H1 (cell line): Measurements from ENCODE around the gene PTPRR. TPM values are rescaled to one million over a fixed set of nuclear protein-coding genes. Genes with fewer than 3 reads are reported as not detected.

Source experiments
- CTCF ChIA-PET: fragments of 300-600 bp; sonication (Branson Sonifier 250); formaldehyde crosslinking; loops from one replicate; lab custom pipeline; 2021; ENCODE audit not compliant: partially characterized antibody; lab: Charles Lee
- POLR2A ChIA-PET: fragments of 300-600 bp; sonication (Branson Sonifier 250); formaldehyde crosslinking; loops from one replicate; lab custom pipeline; 2021; ENCODE audit warnings: inconsistent platforms; ENCODE audit not compliant: partially characterized antibody; lab: Charles Lee
- DNase-seq, 2 experiments: peaks; one replicate each; pipeline versions ENCODE4 v3.0.0 to v3.0.0-alpha.2; 2010 to 2022; ENCODE audit warnings: low spot score in 2 of 2, low read depth in 1 of 2, mixed read lengths in 1 of 2
- FAIRE-seq: peaks from 2 replicates; lab custom pipeline; 2011; peaks lifted over from hg19 to GRCh38; lab: Jason Lieb, UNC
- H2AFZ ChIP-seq: 2 replicates; pipeline ENCODE4 v1.8.1; 2012; ENCODE audit warnings: low read length, inconsistent platforms
- H2AK5ac ChIP-seq: 2 replicates; pipeline ENCODE4 v1.6.1; 2013; ENCODE audit warnings: low read depth, low read length
- H2BK120ac ChIP-seq: replicated peaks from 2 replicates; pipeline ENCODE3; 2013; ENCODE audit warnings: low read depth, low read length, inconsistent platforms
- H2BK12ac ChIP-seq: 2 replicates; pipeline ENCODE4 v1.6.1; 2013; ENCODE audit warnings: low read depth, low read length
- H2BK15ac ChIP-seq: 2 replicates; pipeline ENCODE4 v1.6.1; 2013; ENCODE audit warnings: low read length
- H2BK20ac ChIP-seq: 2 replicates; pipeline ENCODE4 v1.6.1; 2013; ENCODE audit warnings: low read length
- H2BK5ac ChIP-seq: 2 replicates; pipeline ENCODE4 v1.6.1; 2013; ENCODE audit warnings: low read depth, low read length
- H3K14ac ChIP-seq: 2 replicates; pipeline ENCODE4 v1.6.1; 2013; ENCODE audit warnings: inconsistent platforms; ENCODE audit not compliant: insufficient read length
- H3K18ac ChIP-seq: 2 replicates; pipeline ENCODE4 v1.6.1; 2013; ENCODE audit warnings: low read length; ENCODE audit errors: extremely low read depth
- H3K23ac ChIP-seq: 2 replicates; pipeline ENCODE4 v1.6.1; 2013; ENCODE audit warnings: inconsistent platforms; ENCODE audit not compliant: insufficient read length
- H3K23me2 ChIP-seq: 2 replicates; pipeline ENCODE4 v1.6.1; 2013; ENCODE audit warnings: low read depth, low read length
- H3K27ac ChIP-seq: 2 replicates; pipeline ENCODE4 v1.6.1; 2011; ENCODE audit warnings: low read depth, low read length, inconsistent platforms
- H3K27me3 ChIP-seq, 4 experiments: replicated peaks in 1 of 4; 1 replicate in 1 of 4; 2 replicates in 3 of 4; pipeline versions ENCODE4 v1.6.1 to v1.8.1; 2011 to 2013; ENCODE audit warnings: low read length in 3 of 4, mild to moderate bottlenecking in 3 of 4, inconsistent platforms in 2 of 4, mixed read lengths in 2 of 4, moderate library complexity in 1 of 4; ENCODE audit not compliant: control insufficient read depth in 3 of 4, insufficient read depth in 3 of 4; ENCODE audit errors: extremely low read depth in 1 of 4
- H3K36me3 ChIP-seq, 4 experiments: 2 replicates each; pipeline versions ENCODE4 v1.6.1 to v1.8.1; 2011 to 2013; ENCODE audit warnings: mild to moderate bottlenecking in 4 of 4, low read length in 3 of 4, moderate library complexity in 2 of 4, control low read depth in 1 of 4, inconsistent platforms in 1 of 4; ENCODE audit not compliant: insufficient read depth in 4 of 4, control insufficient read depth in 2 of 4
- H3K4ac ChIP-seq: replicated peaks from 2 replicates; pipeline ENCODE3; 2013; ENCODE audit warnings: low read length, low read depth, mixed read lengths, inconsistent platforms; ENCODE audit not compliant: insufficient read length
- H3K4me1 ChIP-seq, 4 experiments: replicated peaks in 1 of 4; 1 replicate in 1 of 4; 2 replicates in 3 of 4; pipeline versions ENCODE4 v1.6.1 to v1.8.1; 2011 to 2013; ENCODE audit warnings: low read length in 3 of 4, inconsistent platforms in 2 of 4, mixed read lengths in 1 of 4; ENCODE audit not compliant: insufficient read depth in 4 of 4, control insufficient read depth in 3 of 4
- H3K4me2 ChIP-seq, 2 experiments: 2 replicates each; pipeline versions ENCODE4 v1.6.1 to v1.8.1; 2011 to 2013; ENCODE audit warnings: low read depth in 2 of 2, low read length in 2 of 2, control low read depth in 1 of 2, inconsistent platforms in 1 of 2, mild to moderate bottlenecking in 1 of 2; ENCODE audit not compliant: insufficient read depth in 1 of 2
- H3K4me3 ChIP-seq, 4 experiments: fragments of 200-600, 300-600 bp in 1 of 4; sonication (generic), shearing (Covaris generic), sonication (Bioruptor Twin) in 1 of 4; 2 replicates each; pipeline versions ENCODE4 v1.5.1 to v1.8.1; 2011 to 2016; ENCODE audit warnings: low read length in 4 of 4, low read depth in 3 of 4, control low read depth in 2 of 4, inconsistent platforms in 2 of 4, mild to moderate bottlenecking in 2 of 4, mixed read lengths in 1 of 4, moderate library complexity in 1 of 4; ENCODE audit not compliant: insufficient read depth in 2 of 4; ENCODE audit errors: extremely low read depth in 1 of 4
- H3K56ac ChIP-seq: replicated peaks from 2 replicates; pipeline ENCODE3; 2013; ENCODE audit warnings: low read depth, mild to moderate bottlenecking, mixed read lengths, low read length, inconsistent platforms; ENCODE audit not compliant: insufficient read length
- H3K79me1 ChIP-seq: 2 replicates; pipeline ENCODE4 v1.6.1; 2013; ENCODE audit warnings: low read depth, low read length, control low read depth
- H3K79me2 ChIP-seq, 2 experiments: 2 replicates each; pipeline versions ENCODE4 v1.6.1 to v1.8.1; 2012 to 2013; ENCODE audit warnings: low read length in 2 of 2, mild to moderate bottlenecking in 2 of 2, inconsistent platforms in 1 of 2; ENCODE audit not compliant: insufficient read depth in 2 of 2, control insufficient read depth in 1 of 2
- H3K9ac ChIP-seq, 4 experiments: replicated peaks in 1 of 4; 1 replicate in 1 of 4; 2 replicates in 3 of 4; pipeline versions ENCODE4 v1.6.1 to v1.8.1; 2011 to 2013; ENCODE audit warnings: low read depth in 3 of 4, low read length in 3 of 4, control low read depth in 2 of 4, mild to moderate bottlenecking in 2 of 4, moderate library complexity in 2 of 4, inconsistent platforms in 1 of 4; ENCODE audit errors: extremely low read depth in 1 of 4
- H3K9me3 ChIP-seq, 2 experiments: 2 replicates each; pipeline versions ENCODE4 v1.6.1 to v1.8.1; 2012 to 2013; ENCODE audit warnings: mild to moderate bottlenecking in 2 of 2, moderate library complexity in 2 of 2, control low read depth in 1 of 2, inconsistent platforms in 1 of 2, low read depth in 1 of 2, low read length in 1 of 2, mixed read lengths in 1 of 2; ENCODE audit not compliant: insufficient read depth in 2 of 2
- H4K20me1 ChIP-seq, 2 experiments: replicated peaks in 1 of 2; 2 replicates each; pipeline versions ENCODE3 to v1.8.1; 2011 to 2013; ENCODE audit warnings: inconsistent platforms in 2 of 2, low read length in 2 of 2, mild to moderate bottlenecking in 1 of 2; ENCODE audit not compliant: insufficient read depth in 2 of 2, control insufficient read depth in 1 of 2
- H4K5ac ChIP-seq: 2 replicates; pipeline ENCODE4 v1.6.1; 2013; ENCODE audit warnings: low read length, low read depth, mixed read lengths, inconsistent platforms; ENCODE audit not compliant: insufficient read length
- H4K8ac ChIP-seq: 2 replicates; pipeline ENCODE4 v1.8.0; 2013; ENCODE audit warnings: mild to moderate bottlenecking, moderate library complexity, low read length, inconsistent platforms; ENCODE audit not compliant: insufficient read depth; ENCODE audit errors: extremely low read depth
- H4K91ac ChIP-seq: replicated peaks from 2 replicates; pipeline ENCODE3; 2013; ENCODE audit warnings: low read length, mixed read lengths, inconsistent platforms; ENCODE audit not compliant: insufficient read length
- ATF3 ChIP-seq: IDR thresholded peaks from 2 replicates; pipeline ENCODE4 v1.6.1; 2011; ENCODE audit warnings: low read depth, mild to moderate bottlenecking, low read length; ENCODE audit not compliant: insufficient read depth
- E2F6 ChIP-seq: IDR thresholded peaks from 2 replicates; pipeline ENCODE4 v1.6.1; 2012; ENCODE audit warnings: inconsistent platforms
- EP300 ChIP-seq, 2 experiments: IDR thresholded peaks; 1 replicate in 1 of 2; 2 replicates in 1 of 2; pipeline ENCODE4 v1.6.1; 2011 to 2012; ENCODE audit warnings: low read depth in 2 of 2, low read length in 2 of 2, mild to moderate bottlenecking in 2 of 2, borderline replicate concordance in 1 of 2, inconsistent platforms in 1 of 2, moderate library complexity in 1 of 2
- EZH2 ChIP-seq: fragments of 200-600 bp; sonication (generic); IDR thresholded peaks from 2 replicates; pipeline ENCODE4 v1.7.1; 2012; ENCODE audit warnings: low read depth, mild to moderate bottlenecking, moderate library complexity, low read length, inconsistent platforms; ENCODE audit not compliant: severe bottlenecking
- HDAC6 ChIP-seq: IDR thresholded peaks from one replicate; pipeline ENCODE4 v1.7.1; 2012; ENCODE audit warnings: low read depth, mild to moderate bottlenecking, inconsistent platforms, low read length, moderate library complexity
- MAX ChIP-seq: IDR thresholded peaks from 2 replicates; pipeline ENCODE4 v1.6.1; 2012; ENCODE audit warnings: inconsistent platforms
- RAD21 ChIP-seq, 2 experiments: IDR thresholded peaks in 1 of 2; conservative IDR thresholded peaks in 1 of 2; 2 replicates each; pipeline ENCODE4 v1.6.1; 2011; ENCODE audit warnings: low read depth in 2 of 2, low read length in 2 of 2, improper control_type of control experiment in 1 of 2, inconsistent platforms in 1 of 2, mild to moderate bottlenecking in 1 of 2, moderate library complexity in 1 of 2
- RNF2 ChIP-seq: fragments of 200-900, 300-1000 bp; sonication (generic); IDR thresholded peaks from 2 replicates; pipeline ENCODE4 v1.7.1; 2016; ENCODE audit warnings: borderline replicate concordance, low read depth, mild to moderate bottlenecking, antibody characterized with exemption, low read length; ENCODE audit not compliant: poor library complexity, severe bottlenecking; ENCODE audit errors: missing control alignments
- SIRT6 ChIP-seq: IDR thresholded peaks from one replicate; pipeline ENCODE4 v1.7.1; 2012; ENCODE audit warnings: low read length, inconsistent platforms
- SIX5 ChIP-seq: IDR thresholded peaks from 2 replicates; pipeline ENCODE4 v1.6.1; 2011; ENCODE audit warnings: mild to moderate bottlenecking, low read depth, low read length
- WGBS, 2 experiments: shearing (Covaris generic) in 1 of 2; methylation state at CpG; one replicate each; pipeline versions ENCODE4 v1.1.6 to v1.1.7; 2013 to 2015; ENCODE audit warnings: low lambda C conversion rate in 2 of 2, mixed read lengths in 2 of 2, inconsistent platforms in 1 of 2, low coverage in 1 of 2, missing lambda C conversion rate in 1 of 2; ENCODE audit not compliant: insufficient replicate concordance in 2 of 2, insufficient coverage in 1 of 2, insufficient read length in 1 of 2; ENCODE audit errors: extremely low coverage in 1 of 2, missing lambda C conversion rate in 1 of 2; 5-methylcytosine and 5-hydroxymethylcytosine counted together
- polyA plus RNA-seq, 7 experiments: library from polyadenylated mRNA; depleted of rRNA in 3 of 7; stranded (reverse) in 5 of 7; unstranded in 2 of 7; fragments of >200 nt in 5 of 7; fragments of 200-250 nt in 2 of 7; gene quantifications; 1 replicate in 5 of 7; 2 replicates in 1 of 7; 4 replicates in 1 of 7; pipeline versions ENCODE4 v1.2.1 to v1.2.3, GENCODE V29; 2011 to 2013; ENCODE audit warnings: missing spikeins in 2 of 7, mixed read lengths in 2 of 7
- total RNA-seq: library from RNA; stranded (reverse); fragmentation: NEBNext Ultra II Directional; extraction: Animal tissue kit (Norgen Biotek cat#: 25700); gene quantifications from 2 replicates; pipeline ENCODE4 v1.2.1, GENCODE V29; 2021

Gene PTPRR
- total and polyA plus RNA-seq, 2 of the 8 experiments (the other 6 are each of a cell fraction or from before 2014, with no cell fraction given): 0.07 to 0.35 TPM

- no peaks in the 10 kb centered on the region for H3K36me3 ChIP-seq
- no peaks in the 10 kb centered on the region for H3K23me2 ChIP-seq
- no peak overlapping the region for H3K4me2 ChIP-seq
- no peak overlapping the region for H3K4me3 ChIP-seq
- 0 out of 2 replicates have a peak overlapping the region, but pooled peaks have one; percentile 1 for H2AFZ ChIP-seq
- no peak overlapping the region for H2BK12ac ChIP-seq
- H4K91ac ChIP-seq: no peak overlapping the region
- H4K5ac ChIP-seq: no peak overlapping the region
- H3K27me3 ChIP-seq: no peaks in the 10 kb centered on the region
- H3K14ac ChIP-seq: no peak overlapping the region
- H2BK120ac ChIP-seq: no peak overlapping the region
- no peaks in the 10 kb centered on the region for H3K79me1 ChIP-seq
- H2AK5ac ChIP-seq: no peak overlapping the region
- no peaks in the 10 kb centered on the region for H3K4me1 ChIP-seq
- no peaks in the 10 kb centered on the region for H4K20me1 ChIP-seq
- no peak overlapping the region for H3K9ac ChIP-seq
- ChIA-PET POLR2A (no interaction called here), CTCF (no interaction called here)
- no peak overlapping the region for H2BK20ac ChIP-seq
- H3K23ac ChIP-seq: no peak overlapping the region
- 90% methylated on average over 6 of the region's 6 CpGs; no CpG with 5 or more reads in 1 of the 2 experiments for WGBS, 2 experiments
- no peak overlapping the region for H3K18ac ChIP-seq
- no peak overlapping the region for H3K27ac ChIP-seq
- H3K79me2 ChIP-seq: no peaks in the 10 kb centered on the region
- FAIRE-seq (no peak), DNase-seq (no peak)
- H2BK5ac ChIP-seq: no peak overlapping the region
- no peak overlapping the region for H2BK15ac ChIP-seq
- no peak overlapping the region for H3K56ac ChIP-seq
- H3K9me3 ChIP-seq: no peaks in the 10 kb centered on the region
- H3K4ac ChIP-seq: no peak overlapping the region
- no peak overlapping the region for H4K8ac ChIP-seq
- no peak for TF ChIP-seq E2F6
- TF ChIP-seq RNF2: no peak
- no peak for TF ChIP-seq EP300 (IDR thresholded peaks at IDR 0.05; ENCODE audit: borderline replicate concordance in 1 of 2, low read depth in 2 of 2, low read length in 2 of 2)
- no peak for TF ChIP-seq MAX
- no peak for TF ChIP-seq RAD21 (IDR thresholded peaks at IDR 0.05 in 1 of 2, conservative IDR thresholded peaks at IDR 0.05 in 1 of 2; ENCODE audit: low read depth in 2 of 2, low read length in 2 of 2)
- TF ChIP-seq HDAC6: no peak
- TF ChIP-seq EZH2: no peak
- TF ChIP-seq SIRT6: no peak
- no peak for TF ChIP-seq ATF3
- no peak for TF ChIP-seq SIX5
Observed at GRCh38 chr12:70948236-70948975, 27.9 kb upstream of the PTPRR start.
